PFSK-1 (cell line): Measurements from ENCODE around the gene GNG12.

ENCODE experiments used
- FOXP2 ChIP-seq: optimal IDR thresholded peaks from 2 replicates; pipeline ENCODE3; 2011; ENCODE audit warnings: borderline replicate concordance, control low read depth, inconsistent platforms; ENCODE audit not compliant: insufficient read depth; ENCODE audit errors: extremely low read length, extremely low read depth
- POLR2AphosphoS5 ChIP-seq: IDR thresholded peaks from 2 replicates; pipeline ENCODE4 v1.6.1; 2012; ENCODE audit warnings: low read depth, mild to moderate bottlenecking, control low read depth, low read length, moderate library complexity
- SIN3A ChIP-seq: IDR thresholded peaks from 2 replicates; pipeline ENCODE4 v1.6.1; 2012; ENCODE audit warnings: mild to moderate bottlenecking, low read length, moderate library complexity, borderline replicate concordance; ENCODE audit not compliant: insufficient read depth
- TAF1 ChIP-seq: IDR thresholded peaks from 2 replicates; pipeline ENCODE4 v1.6.1; 2012; ENCODE audit warnings: low read length, control low read depth, borderline replicate concordance; ENCODE audit not compliant: insufficient read depth
- TF ChIP-seq, protein P1 (sequence below), 2 experiments: IDR thresholded peaks; 2 replicates each; pipeline versions ENCODE4 v1.6.1 to v1.8.0; 2011 to 2012; ENCODE audit warnings: low read depth in 2 of 2, low read length in 2 of 2, control low read depth in 1 of 2, inconsistent platforms in 1 of 2, mild to moderate bottlenecking in 1 of 2, moderate library complexity in 1 of 2; ENCODE audit not compliant: insufficient read depth in 1 of 2

DNA sequence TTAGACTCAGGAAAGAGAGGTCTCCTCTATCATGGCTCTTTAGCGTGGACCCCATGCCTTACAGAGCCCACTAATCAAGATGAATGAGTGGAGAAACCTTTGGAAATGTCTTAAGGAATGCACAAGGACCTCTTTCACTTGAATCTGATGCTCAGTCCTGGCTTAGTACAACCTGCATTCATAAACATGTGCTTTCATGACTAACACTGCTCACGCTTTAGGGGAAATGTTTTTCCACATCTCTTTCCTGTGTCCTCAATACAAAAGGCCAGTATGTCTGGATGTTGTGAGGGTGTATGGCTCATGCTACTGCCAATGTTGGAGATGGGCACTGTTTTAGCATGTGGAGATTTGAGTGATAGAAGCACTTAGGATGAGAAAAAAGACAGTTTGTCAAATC lies 14.2 kb upstream of the GNG12 start:
- TF ChIP-seq TAF1 (no peak), POLR2AphosphoS5 (no peak), SIN3A (no peak), FOXP2 (no peak)
- TF ChIP-seq, protein P1, sequence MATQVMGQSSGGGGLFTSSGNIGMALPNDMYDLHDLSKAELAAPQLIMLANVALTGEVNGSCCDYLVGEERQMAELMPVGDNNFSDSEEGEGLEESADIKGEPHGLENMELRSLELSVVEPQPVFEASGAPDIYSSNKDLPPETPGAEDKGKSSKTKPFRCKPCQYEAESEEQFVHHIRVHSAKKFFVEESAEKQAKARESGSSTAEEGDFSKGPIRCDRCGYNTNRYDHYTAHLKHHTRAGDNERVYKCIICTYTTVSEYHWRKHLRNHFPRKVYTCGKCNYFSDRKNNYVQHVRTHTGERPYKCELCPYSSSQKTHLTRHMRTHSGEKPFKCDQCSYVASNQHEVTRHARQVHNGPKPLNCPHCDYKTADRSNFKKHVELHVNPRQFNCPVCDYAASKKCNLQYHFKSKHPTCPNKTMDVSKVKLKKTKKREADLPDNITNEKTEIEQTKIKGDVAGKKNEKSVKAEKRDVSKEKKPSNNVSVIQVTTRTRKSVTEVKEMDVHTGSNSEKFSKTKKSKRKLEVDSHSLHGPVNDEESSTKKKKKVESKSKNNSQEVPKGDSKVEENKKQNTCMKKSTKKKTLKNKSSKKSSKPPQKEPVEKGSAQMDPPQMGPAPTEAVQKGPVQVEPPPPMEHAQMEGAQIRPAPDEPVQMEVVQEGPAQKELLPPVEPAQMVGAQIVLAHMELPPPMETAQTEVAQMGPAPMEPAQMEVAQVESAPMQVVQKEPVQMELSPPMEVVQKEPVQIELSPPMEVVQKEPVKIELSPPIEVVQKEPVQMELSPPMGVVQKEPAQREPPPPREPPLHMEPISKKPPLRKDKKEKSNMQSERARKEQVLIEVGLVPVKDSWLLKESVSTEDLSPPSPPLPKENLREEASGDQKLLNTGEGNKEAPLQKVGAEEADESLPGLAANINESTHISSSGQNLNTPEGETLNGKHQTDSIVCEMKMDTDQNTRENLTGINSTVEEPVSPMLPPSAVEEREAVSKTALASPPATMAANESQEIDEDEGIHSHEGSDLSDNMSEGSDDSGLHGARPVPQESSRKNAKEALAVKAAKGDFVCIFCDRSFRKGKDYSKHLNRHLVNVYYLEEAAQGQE (IDR thresholded peaks at IDR 0.05; ENCODE audit: insufficient read depth in 1 of 2, low read depth in 2 of 2, low read length in 2 of 2) = no peak
